GM19351 (cell line): ENCODE results near the gene SOX10.

Experiments
- ATAC-seq: cut with Tn5 transposase; IDR thresholded peaks from one replicate; pipeline ENCODE4 v1.9.1; 2021; ENCODE audit warnings: mild to moderate bottlenecking, moderate library complexity; ENCODE audit not compliant: unreplicated experiment

SOX10 gene

GRCh38 chr22:38016182-38017151 is 32.1 kb upstream of the SOX10 start:
- no peak for ATAC-seq

GRCh38 chr22:38014083-38014482 is 29.7 kb upstream of the SOX10 start:
- ATAC-seq = no peak

GRCh38 chr22:38012604-38013072 is 28.3 kb upstream of the SOX10 start:
- no peak for ATAC-seq

- ATAC-seq = no peak
These were observed 24.8 kb upstream of the SOX10 start for GRCh38 chr22:38009000-38009806.

GRCh38 chr22:38007330-38007902 is 23.1 kb upstream of the SOX10 start:
- ATAC-seq = no peak

- ATAC-seq = no peak
These were observed 22.6 kb upstream of the SOX10 start for GRCh38 chr22:38006906-38007305.

GRCh38 chr22:38005943-38006342 is 21.6 kb upstream of the SOX10 start:
- no peak for ATAC-seq

GRCh38 chr22:37999640-38000272 is 15.4 kb upstream of the SOX10 start:
- no peak for ATAC-seq

- ATAC-seq = no peak
These were observed 14.9 kb upstream of the SOX10 start for GRCh38 chr22:37999236-37999635.

- ATAC-seq = no peak
These were observed 14.2 kb upstream of the SOX10 start for GRCh38 chr22:37998543-37998942.

- no peak for ATAC-seq
These were observed 12.3 kb upstream of the SOX10 start for GRCh38 chr22:37996515-37997246.

GRCh38 chr22:37996079-37996478 is 11.7 kb upstream of the SOX10 start:
- ATAC-seq = no peak

- ATAC-seq = no peak
These were observed 11.1 kb upstream of the SOX10 start for GRCh38 chr22:37995460-37995859.

- ATAC-seq = no peak
These were observed 10.6 kb upstream of the SOX10 start for GRCh38 chr22:37994982-37995381.

GRCh38 chr22:37994049-37994448 is 9.7 kb upstream of the SOX10 start:
- ATAC-seq = no peak

GRCh38 chr22:37991731-37992442 is 7.5 kb upstream of the SOX10 start:
- no peak for ATAC-seq

GRCh38 chr22:37990862-37991261 is 6.5 kb upstream of the SOX10 start:
- ATAC-seq = no peak

- no peak for ATAC-seq
These were observed 5.9 kb upstream of the SOX10 start for GRCh38 chr22:37990301-37990700.
